ENCODE results near the gene VAMP1. TPM values are rescaled to one million over a fixed set of nuclear protein-coding genes. Genes with fewer than 3 reads are reported as not detected.

Gene VAMP1
- total and polyA plus RNA-seq, 2 donors (not counting 3 experiments of a cell fraction or from before 2014, with no cell fraction given) = 7.0 to 9.0 TPM

DNA sequence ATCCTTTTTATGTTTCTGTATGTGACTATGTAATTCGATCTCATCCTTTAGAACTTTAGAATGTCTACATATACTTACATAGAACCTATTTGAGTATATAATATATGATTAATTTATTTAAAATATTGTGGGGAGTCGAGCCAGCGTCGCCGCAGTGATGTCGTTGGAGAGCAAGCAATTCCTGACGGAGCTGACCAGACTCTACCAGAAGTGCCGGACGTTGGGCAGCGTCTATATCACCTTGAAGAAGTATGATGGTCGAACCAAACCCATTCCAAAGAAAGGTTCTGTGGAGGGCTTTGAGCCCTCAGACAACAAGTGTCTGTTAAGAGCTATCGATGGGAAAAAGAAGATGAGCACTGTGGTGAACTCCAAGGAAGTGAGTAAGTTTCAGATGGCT lies 32.1 kb downstream of the VAMP1 start:
- intact Hi-C loops (cut with micrococcal nuclease) = no loop called here
- no TSS peak for BruUV-seq (replicated peaks)
- TF ChIP-seq JUN (IDR thresholded peaks at IDR 0.05; ENCODE audit: borderline replicate concordance, insufficient read depth, insufficient read length, low read depth) = no peak
- TF ChIP-seq MYC (IDR thresholded peaks at IDR 0.05; ENCODE audit: low read depth, low read length) = no peak
- TF ChIP-seq GATA2 (IDR thresholded peaks at IDR 0.05; ENCODE audit: insufficient read depth, insufficient read length, low read depth, low read length) = no peak
- TF ChIP-seq EZH2 (IDR thresholded peaks at IDR 0.05; ENCODE audit: borderline replicate concordance, low read depth, low read length, severe bottlenecking) = no peak
- TF ChIP-seq, protein P1, sequence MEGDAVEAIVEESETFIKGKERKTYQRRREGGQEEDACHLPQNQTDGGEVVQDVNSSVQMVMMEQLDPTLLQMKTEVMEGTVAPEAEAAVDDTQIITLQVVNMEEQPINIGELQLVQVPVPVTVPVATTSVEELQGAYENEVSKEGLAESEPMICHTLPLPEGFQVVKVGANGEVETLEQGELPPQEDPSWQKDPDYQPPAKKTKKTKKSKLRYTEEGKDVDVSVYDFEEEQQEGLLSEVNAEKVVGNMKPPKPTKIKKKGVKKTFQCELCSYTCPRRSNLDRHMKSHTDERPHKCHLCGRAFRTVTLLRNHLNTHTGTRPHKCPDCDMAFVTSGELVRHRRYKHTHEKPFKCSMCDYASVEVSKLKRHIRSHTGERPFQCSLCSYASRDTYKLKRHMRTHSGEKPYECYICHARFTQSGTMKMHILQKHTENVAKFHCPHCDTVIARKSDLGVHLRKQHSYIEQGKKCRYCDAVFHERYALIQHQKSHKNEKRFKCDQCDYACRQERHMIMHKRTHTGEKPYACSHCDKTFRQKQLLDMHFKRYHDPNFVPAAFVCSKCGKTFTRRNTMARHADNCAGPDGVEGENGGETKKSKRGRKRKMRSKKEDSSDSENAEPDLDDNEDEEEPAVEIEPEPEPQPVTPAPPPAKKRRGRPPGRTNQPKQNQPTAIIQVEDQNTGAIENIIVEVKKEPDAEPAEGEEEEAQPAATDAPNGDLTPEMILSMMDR (IDR thresholded peaks at IDR 0.05; ENCODE audit: extremely low read depth in 1 of 2, insufficient read depth in 1 of 2, low read depth in 1 of 2, low read length in 2 of 2) = no peak
- no peak for TF ChIP-seq FOS (IDR thresholded peaks at IDR 0.05; ENCODE audit: borderline replicate concordance, insufficient read depth, low read length)
- TF ChIP-seq MAX (IDR thresholded peaks at IDR 0.05; ENCODE audit: insufficient read depth, insufficient read length) = no peak
- no peak for TF ChIP-seq POLR2A (IDR thresholded peaks at IDR 0.05; ENCODE audit: low read depth, low read length)
- no peak for TF ChIP-seq POLR2AphosphoS5 (IDR thresholded peaks at IDR 0.05; ENCODE audit: insufficient read depth, low read depth, low read length)
- H3K27me3 ChIP-seq (ENCODE audit: control insufficient read depth in 2 of 2, insufficient read depth in 2 of 2, low read length in 2 of 2) = no peaks in the 10 kb centered on the region
- H3K9ac ChIP-seq (replicated peaks; ENCODE audit: extremely low read depth, insufficient read depth, low read length) = no peak overlapping the region
- no peak overlapping the region for H3K4me3 ChIP-seq (replicated peaks in 1 of 3; ENCODE audit: insufficient read depth in 1 of 3, low read depth in 1 of 3, low read length in 3 of 3)
- FAIRE-seq (no peak), DNase-seq (ENCODE audit: low read depth, low spot score) (no peak)
- H3K9me3 ChIP-seq (replicated peaks; ENCODE audit: control insufficient read depth, insufficient read depth, low read length) = no peaks in the 10 kb centered on the region
- no peaks in the 10 kb centered on the region for H3K79me2 ChIP-seq (ENCODE audit: control insufficient read depth, insufficient read depth, low read length)
- no peaks in the 10 kb centered on the region for H3K36me3 ChIP-seq (ENCODE audit: control insufficient read depth in 2 of 2, extremely low read depth in 1 of 2, insufficient read depth in 2 of 2, low read length in 2 of 2)
- H3K27ac ChIP-seq (ENCODE audit: insufficient read depth, low read depth, low read length) = no peak overlapping the region
- no peaks in the 10 kb centered on the region for H4K20me1 ChIP-seq (replicated peaks; ENCODE audit: control insufficient read depth, extremely low read depth, insufficient read depth, low read length)
- H2AFZ ChIP-seq (ENCODE audit: low read depth, low read length) = no peak overlapping the region
- H3K4me1 ChIP-seq (ENCODE audit: control insufficient read depth, extremely low read depth, insufficient read depth, low read length) = no peaks in the 10 kb centered on the region
- ChIA-PET POLR2A (no interaction called here), CTCF (interaction anchor here (0.8 to 2.0 kb wide), 3 partner anchors 11 to 46 kb away, joined by 3 to 11 read pairs (median 6); no protein-coding TSS in a partner anchor)
- no peak overlapping the region for H3K4me2 ChIP-seq (ENCODE audit: insufficient read depth, low read length)
- no peaks in the 10 kb centered on the region for H3K9me1 ChIP-seq (replicated peaks; ENCODE audit: control insufficient read depth, extremely low read depth, insufficient read depth, low read length)
- dilution Hi-C loops (cut with MboI; ENCODE audit: extremely low pct_ligation_motif_present, low sequenced_read_pairs) = no loop called here

Measured in endothelial cell of umbilical vein (primary cell).